NCI-H1930 (cell line): Measurements from ENCODE around the gene TRIM9.

Source experiments
- DNase-seq, 2 experiments: peaks; one replicate each; lab custom pipeline; 2025; lab: John Stamatoyannopoulos, UW

TRIM9 gene

DNA sequence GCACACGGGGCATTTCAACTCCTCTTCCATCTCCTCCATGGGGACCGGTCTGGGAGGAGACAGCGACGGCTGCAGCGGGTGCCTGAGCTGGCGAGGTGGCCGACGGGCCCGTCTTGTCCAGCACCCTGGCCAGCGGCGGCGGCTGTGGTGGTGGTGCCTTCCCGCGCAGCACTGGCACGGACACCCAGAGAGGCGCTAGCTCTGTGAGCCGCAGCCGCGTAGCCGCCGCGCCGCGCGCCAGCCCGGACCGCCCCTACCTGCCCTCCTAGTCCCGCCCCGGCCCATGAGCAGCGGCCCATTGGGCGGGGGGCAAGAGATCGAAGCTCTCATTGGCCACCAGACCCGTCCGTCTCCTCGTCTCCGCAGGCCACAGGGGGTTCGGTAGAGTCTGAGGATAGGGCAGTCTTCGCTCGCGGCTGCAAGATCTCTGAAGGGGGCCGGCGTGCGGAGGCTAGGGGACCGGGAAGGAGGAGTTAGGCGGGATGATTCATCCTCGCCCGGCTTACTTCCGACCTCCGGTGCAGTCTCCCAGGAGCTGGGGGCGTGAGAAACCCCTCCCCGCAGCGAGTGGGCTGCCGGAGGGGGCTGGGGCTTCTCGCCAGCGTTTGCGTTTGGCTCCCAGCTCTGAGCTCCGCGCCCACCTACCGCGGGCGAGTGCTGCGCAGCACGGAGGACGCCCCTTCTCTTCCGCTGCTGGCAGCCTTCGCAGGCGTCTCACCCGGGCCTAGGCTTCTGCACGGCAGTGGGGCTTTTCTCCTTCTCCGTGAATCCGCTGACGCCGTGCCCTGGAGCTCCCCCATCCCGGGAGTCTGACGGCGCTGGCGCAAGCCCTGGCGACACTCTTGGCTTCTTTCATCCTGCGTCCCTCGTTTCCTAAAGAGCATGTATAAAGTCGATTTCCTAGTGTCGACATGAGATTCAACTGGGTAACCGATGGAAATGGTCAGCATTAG, at the start of gene TRIM9:
Gene TRIM9 (minus strand): TSS at position 205 of the 953 bp plus-strand sequence. CDS start 166 bp downstream, at position 39.
- peak; percentile 95 to 97 for DNase-seq

DNA sequence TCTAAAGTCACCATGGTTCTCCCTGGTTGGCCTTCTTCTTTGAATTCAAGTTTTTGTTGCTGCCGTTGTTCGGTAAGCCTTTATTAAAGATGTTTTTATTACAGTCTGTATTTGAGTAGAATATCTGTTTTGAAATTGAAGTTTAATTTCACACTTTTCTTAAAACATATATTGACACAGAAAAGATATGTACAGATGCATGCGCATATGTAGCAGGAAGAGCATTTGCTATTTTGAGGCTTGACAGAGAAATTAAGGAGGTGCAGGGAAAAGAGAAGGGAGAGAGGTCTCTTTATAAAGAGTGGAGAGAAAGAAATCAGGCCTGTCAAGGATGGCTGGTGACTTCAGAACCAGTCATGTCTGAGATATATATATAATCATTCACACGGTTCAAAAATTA, 46.0 kb upstream of the TRIM9 start:
- DNase-seq: no peak

DNA sequence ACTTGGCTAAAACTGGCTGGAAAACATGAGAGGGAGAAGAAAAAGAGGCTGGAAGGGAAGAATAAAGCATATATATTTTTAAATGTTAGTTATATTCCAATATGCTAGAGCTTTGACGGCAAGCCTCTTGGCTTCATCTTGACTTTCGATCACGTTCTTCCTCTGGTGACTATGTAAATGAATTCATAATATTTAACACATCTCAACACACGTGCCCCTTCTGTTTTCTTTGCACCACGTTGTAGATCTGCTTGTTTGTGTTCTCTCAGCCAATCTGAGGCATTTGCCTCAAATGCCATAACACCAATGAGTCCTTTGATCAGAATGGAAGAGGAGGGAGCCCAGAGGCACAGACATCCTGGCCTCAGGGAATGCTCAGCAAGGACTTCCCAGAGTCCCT, 45.4 kb upstream of the TRIM9 start:
- DNase-seq: no peak

DNA sequence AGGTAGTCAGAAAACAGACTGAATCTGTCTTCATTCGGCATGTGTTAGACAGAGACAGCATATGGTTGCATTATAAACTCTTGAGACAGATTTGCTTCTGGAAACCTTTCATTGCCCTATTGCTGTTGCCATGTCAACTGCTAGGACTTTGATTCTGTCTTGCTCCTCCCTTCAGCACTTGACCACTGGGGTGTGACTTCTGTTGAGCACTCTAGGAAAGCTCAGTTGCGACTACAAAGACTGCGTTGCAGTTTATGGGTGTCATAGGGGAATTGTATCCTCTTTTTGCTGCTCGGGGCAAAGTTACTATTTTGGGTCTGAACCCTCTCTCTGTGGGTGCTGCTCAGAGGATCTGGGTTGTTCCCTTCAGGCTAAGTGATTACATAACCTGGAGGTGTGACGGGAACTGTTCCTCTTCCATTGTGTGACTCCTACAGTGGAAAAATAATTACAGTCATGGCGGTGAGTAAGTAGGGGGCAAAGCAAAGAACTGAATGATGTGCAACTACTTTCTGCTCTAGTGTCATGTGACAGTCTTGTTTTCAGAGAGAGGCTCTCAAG, 44.3 kb upstream of the TRIM9 start:
- no peak for DNase-seq

DNA sequence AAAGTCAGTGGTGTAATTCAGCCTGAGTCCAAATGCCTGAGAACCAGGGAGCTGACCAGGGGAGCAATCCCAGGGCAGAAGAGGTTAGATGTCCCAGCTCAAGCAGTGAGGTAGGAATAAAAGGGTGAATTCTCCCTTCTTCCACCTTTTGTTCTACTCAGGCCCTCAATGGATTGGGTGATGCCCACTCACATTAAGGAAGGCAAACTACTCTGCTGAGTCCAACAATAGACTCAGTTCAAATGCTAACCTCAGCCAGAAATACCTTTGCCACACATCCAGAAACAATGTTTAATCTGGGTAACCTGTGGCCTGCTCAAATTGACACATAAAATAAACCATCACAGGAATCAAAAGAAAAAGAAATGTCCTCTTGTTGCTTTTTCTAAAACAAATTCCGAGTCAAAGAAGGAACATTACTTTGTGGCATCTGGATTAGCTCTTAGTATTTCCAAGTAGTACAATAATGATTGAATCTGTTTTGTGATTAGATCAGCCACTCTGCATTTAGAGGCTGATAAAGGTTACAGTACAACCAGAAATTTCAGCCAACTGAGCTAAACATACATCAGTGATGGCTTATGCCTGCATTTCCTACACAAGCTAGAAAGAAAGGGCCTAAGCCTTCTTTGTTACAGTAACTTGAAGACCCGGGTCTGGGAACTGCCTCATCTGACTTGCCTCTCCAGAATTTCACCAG, 43.6 kb upstream of the TRIM9 start:
- no peak for DNase-seq

DNA sequence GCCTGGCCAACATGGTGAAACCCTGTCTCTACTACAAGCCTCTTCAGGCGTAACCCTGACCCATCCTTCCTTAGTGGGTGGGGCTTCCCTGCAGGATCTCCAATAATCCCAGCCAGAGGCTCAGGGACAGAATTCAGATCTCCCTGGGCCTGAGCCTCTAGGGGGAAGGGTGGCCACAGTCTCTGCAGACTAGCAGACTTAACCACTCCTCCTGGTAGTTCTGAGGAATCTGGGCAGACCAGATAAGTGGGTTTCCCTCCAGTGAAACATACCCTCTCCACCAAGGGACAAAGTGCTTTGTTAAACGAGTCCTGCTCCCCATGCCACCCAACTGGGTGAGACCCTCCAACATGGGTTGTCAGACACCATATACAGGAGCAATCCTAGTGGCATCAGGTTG, 36.6 kb upstream of the TRIM9 start:
- no peak for DNase-seq

DNA sequence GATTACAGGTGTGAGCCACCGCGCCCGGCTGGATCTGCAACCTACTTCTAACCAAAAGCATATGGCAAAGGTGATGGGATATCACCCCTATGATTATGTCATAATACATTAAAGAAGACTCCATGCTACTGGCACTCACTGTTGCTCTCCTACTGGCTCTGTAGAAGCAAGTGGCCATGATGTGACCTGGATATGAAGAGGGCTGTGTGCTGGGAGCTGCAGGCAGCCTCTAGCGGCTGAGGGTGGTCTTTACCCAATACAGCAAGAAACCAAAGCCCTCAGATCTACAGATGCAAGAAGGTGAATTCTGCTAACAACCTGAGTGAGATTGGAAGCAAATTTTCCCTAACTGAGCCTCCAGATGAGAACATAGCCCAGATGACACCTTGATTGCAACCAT, 34.2 kb upstream of the TRIM9 start:
- no peak for DNase-seq

DNA sequence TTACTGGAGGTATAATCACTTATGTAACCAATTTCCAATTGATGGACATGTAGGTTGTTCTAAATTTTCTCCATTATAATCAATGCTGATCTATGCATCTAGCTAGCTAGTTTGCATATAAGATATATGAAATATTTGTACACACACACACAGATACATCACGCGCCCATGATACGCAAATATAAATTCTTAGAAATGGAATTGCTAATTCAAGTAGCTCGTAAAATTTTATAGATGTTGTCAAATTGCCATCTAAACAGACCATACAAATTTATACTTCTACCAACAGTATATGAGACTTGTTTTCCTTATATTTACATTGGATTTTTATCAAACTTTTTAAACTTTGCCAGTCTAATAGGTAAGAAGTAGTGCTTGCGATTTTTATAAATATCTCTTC, 29.1 kb upstream of the TRIM9 start:
- DNase-seq: no peak

DNA sequence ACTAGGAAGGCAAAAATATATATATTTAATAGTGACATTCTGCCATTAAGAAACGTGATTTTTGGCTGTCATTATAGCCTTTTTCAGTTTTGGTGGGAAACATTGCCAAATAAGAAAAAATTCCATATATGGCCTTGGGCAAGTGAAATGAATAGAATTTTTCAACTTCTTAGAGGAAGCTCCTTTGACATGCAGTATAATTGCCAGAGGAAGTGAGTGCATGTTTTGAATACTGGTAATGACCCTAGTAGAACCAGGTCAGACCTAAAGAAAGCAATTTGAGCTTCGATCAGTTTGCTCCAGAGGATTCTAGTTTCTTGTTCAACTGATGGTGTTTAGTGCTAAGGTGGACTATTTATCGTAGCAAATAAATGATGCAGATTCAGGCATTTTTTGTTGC, 26.2 kb upstream of the TRIM9 start:
- DNase-seq: no peak

DNA sequence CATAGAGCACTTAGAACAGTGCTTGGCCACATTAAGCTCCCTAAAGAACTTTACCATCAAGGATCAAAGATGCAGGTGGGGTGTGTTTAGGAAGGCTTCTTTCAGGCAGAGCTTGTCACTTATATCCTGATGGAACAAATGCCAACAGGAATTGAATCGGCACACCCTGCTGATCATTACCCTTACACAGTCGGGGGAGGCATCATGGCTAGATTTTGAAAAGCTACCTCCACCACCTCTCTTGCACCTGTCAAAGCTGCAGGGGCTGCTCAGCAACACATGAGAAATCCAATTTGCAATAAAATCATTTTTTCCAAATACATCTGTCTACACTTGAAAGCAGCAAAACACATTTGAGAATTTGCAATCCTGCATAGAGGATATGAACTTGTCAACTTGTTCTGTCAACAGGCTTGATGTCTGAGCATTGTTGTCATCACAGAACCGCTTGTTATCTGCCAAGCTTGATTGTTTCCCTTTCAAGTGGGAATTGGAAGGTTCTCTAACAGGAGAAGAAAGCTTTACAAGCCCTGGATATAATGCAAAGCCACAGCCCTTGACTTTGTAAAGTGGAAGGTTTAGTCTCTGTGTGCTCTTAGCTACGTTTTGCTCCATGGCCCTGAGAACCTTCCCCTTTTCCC, 24.6 kb upstream of the TRIM9 start:
- DNase-seq: no peak

DNA sequence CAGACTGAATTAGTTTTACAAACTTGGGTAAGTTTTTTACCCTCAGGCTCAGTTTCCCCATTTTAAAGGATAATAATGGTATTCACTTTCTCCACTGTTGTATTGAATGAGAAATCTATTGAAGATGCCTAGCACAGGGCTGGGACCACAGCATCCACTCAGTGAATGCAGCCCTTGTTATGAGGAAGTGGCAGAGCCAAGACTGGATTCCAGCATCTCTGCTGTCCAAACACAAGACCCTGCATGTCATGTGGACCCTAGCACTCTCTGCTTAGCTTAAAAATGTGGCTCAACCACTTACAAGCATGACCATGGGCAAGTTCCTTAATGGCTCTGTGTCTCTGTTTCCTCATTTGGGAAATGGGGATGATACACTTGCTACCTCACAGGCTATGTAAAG, 24.1 kb upstream of the TRIM9 start:
- no peak for DNase-seq

DNA sequence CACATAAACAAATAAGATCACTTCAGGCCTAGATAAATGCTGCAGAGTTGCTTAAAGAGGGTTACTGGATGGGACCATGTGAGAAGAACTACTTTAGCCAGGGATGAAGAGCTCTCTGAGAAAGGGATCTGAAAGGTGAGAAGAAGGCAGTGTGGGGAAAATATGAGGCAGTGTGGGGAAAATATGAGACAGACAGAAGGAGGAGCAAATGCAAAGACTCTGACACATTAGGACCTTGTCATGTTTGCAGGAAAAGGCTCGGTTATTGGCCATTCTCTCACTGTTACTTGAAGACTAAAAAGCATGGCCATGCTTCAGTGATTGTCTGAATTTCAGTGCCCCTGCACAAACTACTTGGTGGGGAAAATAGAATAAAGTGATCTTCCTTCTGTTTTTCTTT, 22.7 kb upstream of the TRIM9 start:
- DNase-seq: no peak

DNA sequence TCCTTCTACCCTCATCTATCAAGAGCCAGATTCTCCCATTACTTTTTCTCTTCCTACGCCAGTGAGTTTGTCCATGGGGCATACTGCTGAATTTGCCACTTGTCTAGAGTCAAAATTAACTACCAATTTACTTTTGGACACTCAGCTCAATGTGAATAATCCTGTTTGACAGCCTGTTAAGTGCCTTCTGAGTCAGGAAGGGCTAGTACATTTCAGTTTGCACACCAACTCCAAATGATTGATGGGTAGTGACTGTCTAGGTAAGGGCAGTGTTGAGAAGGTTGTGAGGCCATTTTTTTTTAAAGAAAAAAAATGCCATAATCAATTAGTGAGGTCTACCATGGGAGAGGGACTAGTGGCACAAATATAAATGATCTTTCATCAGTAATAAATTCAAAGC, 21.8 kb upstream of the TRIM9 start:
- DNase-seq: no peak

DNA sequence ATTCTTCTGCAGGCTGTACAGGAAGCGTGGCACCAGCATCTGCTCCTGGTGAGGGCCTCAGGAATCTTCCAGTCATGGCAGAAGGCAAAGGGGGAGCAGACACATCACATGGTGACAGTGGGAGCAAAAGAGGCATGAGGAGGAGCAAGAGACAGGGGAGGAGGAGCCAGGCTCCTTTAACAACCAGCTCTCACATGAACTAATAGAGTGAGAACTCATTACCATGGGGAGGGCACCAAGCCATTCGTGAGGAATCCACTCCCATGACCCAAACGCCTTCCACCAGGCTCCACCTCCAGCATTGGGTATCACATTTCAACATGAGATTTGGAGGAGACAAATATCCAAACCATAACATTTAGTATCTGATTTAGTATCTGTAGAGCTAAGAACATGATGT, 14.7 kb upstream of the TRIM9 start:
- DNase-seq: no peak

DNA sequence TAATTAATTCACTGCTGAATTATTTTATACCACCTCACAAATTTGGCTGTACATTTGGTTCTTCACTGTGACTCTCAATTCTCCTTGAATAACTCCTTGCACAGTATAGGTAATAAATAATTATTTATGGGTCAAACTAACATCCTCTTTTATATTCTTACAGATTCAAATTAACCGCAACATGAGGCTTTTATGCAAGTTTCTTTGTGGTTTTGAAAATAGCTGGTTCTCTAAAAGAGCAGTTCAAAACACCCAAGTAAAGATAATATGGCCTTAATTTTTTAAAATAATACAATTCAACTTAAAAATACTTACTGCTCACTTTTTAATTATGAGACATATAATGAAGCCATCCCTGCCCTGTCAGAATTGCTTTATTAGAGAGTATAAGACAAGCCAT, 12.9 kb upstream of the TRIM9 start:
- DNase-seq: no peak

DNA sequence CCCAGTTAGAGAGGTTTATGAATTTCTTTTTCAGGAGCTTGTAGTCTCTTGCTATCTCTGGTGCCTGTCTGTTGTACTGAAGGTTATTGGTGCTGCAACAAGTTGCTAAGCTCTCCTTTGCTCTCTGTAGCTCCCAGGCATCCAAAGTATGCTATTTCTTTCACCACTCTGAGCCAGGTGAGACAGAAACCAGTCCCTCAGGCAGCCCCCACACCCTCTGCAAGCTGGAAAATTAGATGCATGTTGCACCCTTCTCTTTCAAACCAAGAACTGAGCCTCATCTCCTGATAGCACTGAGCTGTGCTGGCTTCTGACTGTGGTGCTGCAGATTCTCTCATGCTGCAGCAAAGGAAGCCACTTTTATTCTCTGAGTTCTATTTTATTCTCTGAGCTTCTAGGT, 9.6 kb upstream of the TRIM9 start:
- no peak for DNase-seq

DNA sequence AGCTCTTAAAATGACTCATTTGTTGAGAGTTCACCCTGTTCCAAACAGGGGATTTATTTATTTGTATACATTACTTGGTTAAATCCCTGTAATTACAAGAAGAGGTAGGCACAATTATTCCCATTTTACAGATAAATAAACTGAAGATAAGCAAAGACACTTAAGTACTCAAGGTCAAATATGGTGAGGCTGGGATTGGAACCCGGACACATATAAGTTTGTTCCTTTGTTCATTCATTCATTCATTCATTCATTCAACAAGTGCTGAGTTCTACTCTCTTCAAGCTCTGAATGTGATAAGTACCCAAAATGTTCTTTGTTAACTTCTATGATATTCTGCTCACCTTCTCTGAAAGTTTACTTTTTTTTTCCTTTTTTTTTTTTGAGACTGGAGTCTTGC, 2.4 kb upstream of the TRIM9 start:
- peak in 1 of 2 experiments; percentile 73 for DNase-seq

DNA sequence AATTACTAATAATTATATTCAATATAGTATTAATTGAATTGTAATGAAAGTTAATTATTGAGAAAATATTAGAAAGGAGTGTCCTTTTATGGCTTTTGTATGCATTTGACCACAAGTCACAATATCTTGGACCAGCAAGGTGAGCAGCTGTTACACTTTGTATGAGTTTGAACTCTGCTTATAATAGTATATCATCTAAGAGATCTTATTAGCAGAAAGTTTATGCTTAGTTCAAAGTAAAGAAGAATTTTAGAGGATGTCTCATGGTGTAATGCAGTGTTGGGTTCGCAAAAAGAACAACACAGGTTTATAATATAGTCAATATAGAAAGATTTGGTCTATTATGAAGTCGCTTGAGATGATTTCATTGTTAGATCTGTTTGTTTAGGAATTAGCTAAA, 2.0 kb upstream of the TRIM9 start:
- peak in 1 of 2 experiments; percentile 42 for DNase-seq

DNA sequence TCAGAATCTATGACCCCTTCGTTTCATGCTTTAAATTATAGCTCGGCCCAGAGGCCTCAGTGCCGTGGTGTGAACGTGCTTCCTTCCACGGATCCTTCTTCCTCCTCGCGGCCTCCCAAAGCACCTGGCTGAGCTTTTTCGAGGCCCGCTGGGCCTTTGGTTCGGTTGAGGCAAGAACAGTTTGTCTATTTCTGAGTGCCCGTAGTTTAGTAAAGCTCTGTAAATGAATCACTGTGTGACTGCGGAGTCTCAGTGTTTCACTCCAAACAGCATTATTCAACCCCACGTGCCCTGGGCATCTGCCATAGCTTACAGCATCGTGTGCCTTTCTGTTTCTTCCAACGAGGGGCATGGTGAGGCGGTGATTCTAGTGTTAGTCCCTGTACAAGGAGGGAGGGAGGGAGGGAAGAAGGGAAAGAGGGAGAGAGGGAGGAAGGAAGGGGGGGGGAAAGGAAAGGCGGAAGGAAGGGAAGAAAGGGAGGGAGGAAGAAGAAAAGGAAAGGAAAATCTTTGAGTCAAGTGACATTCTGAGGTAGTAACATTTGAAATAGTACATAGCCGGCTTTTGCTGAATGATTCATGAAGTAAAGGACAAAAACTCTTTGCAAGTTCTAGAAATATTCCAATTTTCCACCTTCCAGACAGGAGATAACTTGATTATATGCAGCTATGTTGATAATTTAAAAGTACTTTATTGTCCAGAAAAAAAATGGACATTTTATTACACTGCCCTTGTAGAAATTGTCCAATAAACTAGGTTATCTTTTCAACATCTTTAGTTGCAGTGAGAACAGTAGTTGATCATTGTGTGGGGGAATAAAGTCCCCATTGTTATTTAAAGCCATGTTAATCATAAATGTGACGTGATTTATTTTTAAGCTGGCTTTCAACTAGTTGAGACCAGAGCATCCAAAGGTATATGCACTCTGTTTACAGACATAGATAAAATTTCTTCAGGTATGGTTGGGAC, 1.2 kb upstream of the TRIM9 start:
- peak; percentile 37 to 50 for DNase-seq

DNA sequence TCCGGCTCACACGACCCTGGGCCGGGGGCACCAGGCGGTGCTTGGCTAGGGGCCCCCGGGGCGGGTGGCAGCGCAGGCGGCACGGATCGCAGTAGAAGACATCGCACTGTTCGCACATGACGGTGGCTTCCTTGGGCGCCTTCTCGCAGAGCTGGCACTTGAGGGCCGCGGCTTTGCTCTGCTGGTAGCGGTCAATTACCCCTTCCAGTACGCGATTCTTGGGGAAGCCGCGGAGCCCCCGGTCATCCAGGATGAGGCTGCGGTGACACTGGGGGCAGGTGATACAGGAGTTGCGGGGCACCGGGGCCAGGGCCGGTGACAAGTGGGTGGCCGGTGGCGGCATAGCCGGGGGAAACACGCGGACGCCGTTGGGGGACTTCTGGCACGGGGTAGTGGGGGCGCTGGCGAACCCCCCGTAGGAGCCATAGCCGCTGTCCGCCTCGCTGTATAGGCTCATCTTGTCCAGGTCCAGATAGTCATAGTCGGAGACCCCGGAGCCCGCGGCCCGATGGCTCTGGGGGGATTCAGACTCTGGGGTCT, 553 bp downstream of the TRIM9 start:
- DNase-seq: no peak
